Measurements from ENCODE around the gene LYRM4. TPM values are rescaled to one million over a fixed set of nuclear protein-coding genes. Genes with fewer than 3 reads are reported as not detected.

Gene LYRM4
- total and polyA plus RNA-seq, 12 donors, result 18.3 to 33.0 (median 24.5) TPM

DNA sequence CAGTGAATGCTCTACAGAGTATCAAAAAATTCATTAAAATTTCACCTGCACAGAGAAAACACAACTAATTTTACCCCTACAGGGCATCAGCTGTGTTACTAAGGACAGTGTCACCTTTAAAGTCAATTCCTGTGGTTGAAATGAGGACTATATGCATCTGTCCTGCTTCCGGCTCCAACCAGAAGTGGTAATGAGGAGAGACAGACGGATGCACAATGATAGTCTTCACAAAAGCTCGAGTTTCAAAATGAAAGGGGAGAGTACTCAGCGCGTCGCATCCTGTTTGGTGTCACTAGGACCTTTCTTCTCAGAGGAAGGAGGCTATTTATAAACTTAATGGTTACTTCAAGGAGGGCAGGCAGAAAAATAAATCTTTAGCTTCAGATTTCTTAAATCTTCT lies 86.5 kb downstream of the LYRM4 start:
- Histone ChIP-seq H3K4me1 (peaks cover 0 to 15% (median 5%) of the 10 kb centered on the region in 9 donors), H3K4me3 (peak overlapping the region in 4 of 10 donors; percentile 2 to 21 (median 16)), H3K9me3 (no peaks in the 10 kb centered on the region), H3K36me3 (no peaks in the 10 kb centered on the region), H3K27ac (peak overlapping the region in 6 of 10 donors; percentile 4 to 59 (median 42)), H3K27me3 (no peaks in the 10 kb centered on the region)
- WGBS, 2 donors, result 42 to 63% methylated on average over 6 of the region's 6 CpGs
- ATAC-seq (peak in 6 of 8 donors; percentile 46 to 80 (median 65)), DNase-seq (peak in 1 of 2 donors; percentile 16)
- intact Hi-C loops (cut with DNase I), result no loop called here
- no peak for TF ChIP-seq CTCF (IDR thresholded peaks at IDR 0.05)

- DNase-seq, result no peak
- H3K27me3 ChIP-seq, result no peaks in the 10 kb centered on the region
- H3K4me3 ChIP-seq, result peak overlapping the region in 2 of 10 donors; percentile 19 to 21
- H3K36me3 ChIP-seq, result no peaks in the 10 kb centered on the region
- intact Hi-C loops (cut with DNase I), result no loop called here
- no peak for ATAC-seq
- TF ChIP-seq CTCF (IDR thresholded peaks at IDR 0.05), result no peak
- 94% methylated on average over 3 of the region's 3 CpGs for WGBS, 2 donors
- peaks cover 0 to 15% (median 5%) of the 10 kb centered on the region in 9 donors for H3K4me1 ChIP-seq
- no peaks in the 10 kb centered on the region for H3K9me3 ChIP-seq
- peak overlapping the region in 6 of 10 donors; percentile 4 to 59 (median 42) for H3K27ac ChIP-seq
These were observed 86.9 kb downstream of the LYRM4 start for GRCh38 chr6:5173810-5174209.

GRCh38 chr6:5172897-5173474 lies 87.8 kb downstream of the LYRM4 start:
- ATAC-seq (no peak), DNase-seq (no peak)
- no peaks in the 10 kb centered on the region for H3K9me3 ChIP-seq
- no peak for TF ChIP-seq CTCF (IDR thresholded peaks at IDR 0.05)
- H3K4me1 ChIP-seq, result peaks cover 0 to 15% (median 7%) of the 10 kb centered on the region in 9 donors
- 85 to 87% methylated on average over 4 of the region's 4 CpGs for WGBS, 2 donors
- intact Hi-C loops (cut with DNase I), result no loop called here
- H3K27ac ChIP-seq, result no peak overlapping the region
- no peaks in the 10 kb centered on the region for H3K36me3 ChIP-seq
- H3K4me3 ChIP-seq, result no peak overlapping the region
- no peaks in the 10 kb centered on the region for H3K27me3 ChIP-seq

DNA sequence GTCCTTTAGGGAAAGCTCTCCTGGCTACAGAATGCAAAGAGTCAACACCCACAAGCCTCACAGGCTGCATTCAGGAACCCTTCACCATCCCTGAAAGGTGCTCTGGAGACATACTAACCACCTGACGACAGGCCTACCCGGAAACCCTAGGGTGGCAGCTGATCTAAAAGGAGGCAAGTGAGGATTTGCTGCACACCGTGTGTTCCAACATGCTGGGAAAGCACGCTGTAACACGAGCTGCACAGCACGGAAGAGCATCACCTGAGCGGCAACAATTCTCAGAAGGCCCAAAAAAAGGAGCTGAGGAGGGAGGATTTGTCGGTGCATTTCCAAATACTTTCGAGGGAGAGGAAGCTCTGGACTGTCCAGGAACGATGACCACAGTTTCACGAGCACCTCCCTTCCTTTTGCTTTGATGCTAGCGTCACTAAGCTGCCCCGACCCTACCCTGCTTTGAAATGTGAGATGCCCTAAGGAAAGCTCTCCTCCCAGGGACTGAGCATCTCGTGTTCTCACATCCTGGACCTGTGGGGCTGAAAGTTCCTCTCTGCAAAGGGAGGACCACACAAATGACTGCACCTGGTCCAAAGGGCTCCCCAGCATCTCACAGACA lies 88.6 kb downstream of the LYRM4 start:
- H3K27me3 ChIP-seq, result no peaks in the 10 kb centered on the region
- no peaks in the 10 kb centered on the region for H3K9me3 ChIP-seq
- WGBS, 2 donors, result 72% methylated on average over 14 of the region's 14 CpGs
- TF ChIP-seq CTCF (IDR thresholded peaks at IDR 0.05), result no peak
- peaks cover 0 to 22% (median 11%) of the 10 kb centered on the region in 9 donors for H3K4me1 ChIP-seq
- no peak overlapping the region for H3K27ac ChIP-seq
- intact Hi-C loops (cut with DNase I), result no loop called here
- ATAC-seq, result peak in 4 of 8 donors; percentile 22 to 89 (median 50)
- no peak overlapping the region for H3K4me3 ChIP-seq
- no peaks in the 10 kb centered on the region for H3K36me3 ChIP-seq
- no peak for DNase-seq

Measured in heart right ventricle (tissue), 16 donors.